Left ventricle myocardium inferior (tissue), 1 donor: ENCODE results near the gene REEP1. TPM values are rescaled to one million over a fixed set of nuclear protein-coding genes. Genes with fewer than 3 reads are reported as not detected.
A peak's percentile ranks its signal among the peaks of the same experiment; 100 is the strongest.

Experiments used
- DNase-seq: peaks from one replicate; pipeline ENCODE4 v3.0.0-alpha.2; 2020
- H3K27ac ChIP-seq: fragments of 200-600 bp; replicated peaks from 2 replicates; pipeline ENCODE4 v1.8.0; 2021
- H3K27me3 ChIP-seq: fragments of 200-600 bp; 2 replicates; pipeline ENCODE4 v1.8.0; 2021; ENCODE audit warnings: low read depth
- H3K36me3 ChIP-seq: fragments of 200-600 bp; 2 replicates; pipeline ENCODE4 v1.8.0; 2021
- H3K4me1 ChIP-seq: fragments of 200-600 bp; 2 replicates; pipeline ENCODE4 v1.8.0; 2021
- H3K4me3 ChIP-seq: fragments of 200-600 bp; 2 replicates; pipeline ENCODE4 v1.8.0; 2021; ENCODE audit warnings: mild to moderate bottlenecking, moderate library complexity
- H3K9me3 ChIP-seq: fragments of 200-600 bp; replicated peaks from 2 replicates; pipeline ENCODE4 v1.8.0; 2021
- intact Hi-C: fragments of 100-400 bp; cut with micrococcal nuclease; formaldehyde crosslinking; loops from one replicate; pipeline ENCODE4 v1.11.0; 2022
- total RNA-seq: library from RNA; stranded (reverse); fragmentation: NEBNext Ultra II Directional; extraction: Animal tissue kit (Norgen Biotek cat#: 25700); gene quantifications from one replicate; pipeline ENCODE4 v1.2.1, GENCODE V29; 2021
- TF ChIP-seq, protein P1 (sequence below): fragments of 200-600 bp; IDR thresholded peaks from 2 replicates; pipeline ENCODE4 v1.8.0; 2021; ENCODE audit warnings: antibody characterized with exemption, mild to moderate bottlenecking, borderline replicate concordance
- donor health status: DM: no; HTN: yes; CAD: no; lungs with severe emphysema.

The REEP1 gene
- total RNA-seq, 1 donor from 2014 or later = 30.2 TPM

DNA sequence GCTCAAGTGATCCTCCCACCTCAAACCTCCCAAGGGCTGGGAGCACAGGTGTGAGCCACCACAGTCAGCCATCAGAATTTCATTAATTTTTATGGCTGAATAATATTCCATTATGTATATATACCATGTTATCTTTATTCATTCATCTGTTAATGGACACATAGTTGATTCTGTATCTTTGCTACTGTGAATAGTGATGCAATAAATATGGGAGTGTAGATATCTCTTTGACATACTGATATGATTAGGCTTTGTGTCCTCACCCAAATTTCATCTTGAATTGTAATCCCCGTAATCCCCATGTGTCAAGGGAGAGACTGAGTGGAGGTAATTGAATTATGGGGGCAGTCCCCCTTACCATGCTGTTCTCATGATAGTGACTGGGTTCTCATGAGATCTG lies 38.2 kb upstream of the REEP1 start:
- Histone ChIP-seq H3K36me3 (no peaks in the 10 kb centered on the region), H3K27me3 (no peaks in the 10 kb centered on the region), H3K27ac (no peak overlapping the region), H3K9me3 (peaks cover 7% of the 10 kb centered on the region), H3K4me3 (no peak overlapping the region), H3K4me1 (no peaks in the 10 kb centered on the region)
- intact Hi-C loops = no loop called here
- TF ChIP-seq, protein P1, sequence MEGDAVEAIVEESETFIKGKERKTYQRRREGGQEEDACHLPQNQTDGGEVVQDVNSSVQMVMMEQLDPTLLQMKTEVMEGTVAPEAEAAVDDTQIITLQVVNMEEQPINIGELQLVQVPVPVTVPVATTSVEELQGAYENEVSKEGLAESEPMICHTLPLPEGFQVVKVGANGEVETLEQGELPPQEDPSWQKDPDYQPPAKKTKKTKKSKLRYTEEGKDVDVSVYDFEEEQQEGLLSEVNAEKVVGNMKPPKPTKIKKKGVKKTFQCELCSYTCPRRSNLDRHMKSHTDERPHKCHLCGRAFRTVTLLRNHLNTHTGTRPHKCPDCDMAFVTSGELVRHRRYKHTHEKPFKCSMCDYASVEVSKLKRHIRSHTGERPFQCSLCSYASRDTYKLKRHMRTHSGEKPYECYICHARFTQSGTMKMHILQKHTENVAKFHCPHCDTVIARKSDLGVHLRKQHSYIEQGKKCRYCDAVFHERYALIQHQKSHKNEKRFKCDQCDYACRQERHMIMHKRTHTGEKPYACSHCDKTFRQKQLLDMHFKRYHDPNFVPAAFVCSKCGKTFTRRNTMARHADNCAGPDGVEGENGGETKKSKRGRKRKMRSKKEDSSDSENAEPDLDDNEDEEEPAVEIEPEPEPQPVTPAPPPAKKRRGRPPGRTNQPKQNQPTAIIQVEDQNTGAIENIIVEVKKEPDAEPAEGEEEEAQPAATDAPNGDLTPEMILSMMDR = no peak
- DNase-seq = no peak

DNA sequence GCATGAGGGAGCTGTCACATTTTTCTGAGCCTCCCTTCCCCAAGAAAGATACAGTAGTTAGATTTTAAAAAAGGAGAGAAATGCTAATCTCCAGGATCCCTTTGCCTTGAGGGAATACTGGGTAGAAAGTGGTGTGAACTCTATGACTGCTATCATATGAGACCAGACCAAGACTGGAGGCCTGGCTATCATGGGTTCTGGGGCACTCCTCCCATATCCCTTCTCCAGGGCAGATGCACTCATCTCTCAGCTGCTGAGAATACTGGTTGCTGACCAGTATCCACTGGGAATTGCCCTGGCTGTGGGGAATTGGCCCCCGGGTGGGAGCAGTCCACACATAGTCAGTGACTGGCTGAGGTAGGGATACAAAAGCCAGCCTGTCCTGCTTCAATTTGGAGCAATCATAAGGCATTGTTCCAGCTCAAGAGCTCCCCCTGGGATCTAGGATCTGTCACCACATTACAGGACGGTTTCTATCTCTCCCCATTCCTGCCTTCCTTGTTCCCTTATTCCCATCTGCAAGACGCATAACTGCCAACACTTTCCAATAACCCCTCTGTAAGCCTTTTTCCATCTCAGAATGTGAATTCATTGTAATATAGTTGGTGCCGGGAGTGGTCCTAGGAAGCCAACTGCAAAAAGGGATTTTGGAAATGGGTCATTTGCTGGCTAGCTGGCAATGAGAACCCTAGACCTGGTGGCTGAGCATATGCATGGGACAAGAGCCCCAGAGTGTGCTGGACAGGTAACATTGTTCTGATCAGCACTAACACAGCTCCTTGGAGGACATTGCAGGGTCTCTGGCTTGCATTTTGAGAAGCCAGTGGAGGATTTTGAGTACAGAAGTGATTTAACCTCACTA lies 35.4 kb upstream of the REEP1 start:
- no peak for DNase-seq
- Histone ChIP-seq H3K36me3 (no peaks in the 10 kb centered on the region), H3K9me3 (peaks cover 12% of the 10 kb centered on the region), H3K4me1 (peaks cover 10% of the 10 kb centered on the region), H3K4me3 (no peak overlapping the region), H3K27ac (no peak overlapping the region), H3K27me3 (no peaks in the 10 kb centered on the region)
- intact Hi-C loops = loop anchor here (5.0 kb wide), 1 partner anchor 151 kb away; no protein-coding TSS in a partner anchor
- TF ChIP-seq, protein P1 = peak; percentile 70

GRCh38 chr2:86372133-86372532 lies 34.7 kb upstream of the REEP1 start:
- DNase-seq = no peak
- H3K4me1 ChIP-seq = peaks cover 17% of the 10 kb centered on the region
- intact Hi-C loops = loop anchor here (5.0 kb wide), 1 partner anchor 150 kb away; no protein-coding TSS in a partner anchor
- TF ChIP-seq, protein P1 = no peak
- peaks cover 8% of the 10 kb centered on the region for H3K9me3 ChIP-seq
- H3K36me3 ChIP-seq = no peaks in the 10 kb centered on the region
- no peak overlapping the region for H3K27ac ChIP-seq
- H3K4me3 ChIP-seq = no peak overlapping the region
- H3K27me3 ChIP-seq = no peaks in the 10 kb centered on the region

GRCh38 chr2:86371527-86371926 lies 34.1 kb upstream of the REEP1 start:
- no peak overlapping the region for H3K4me3 ChIP-seq
- no peak overlapping the region for H3K27ac ChIP-seq
- TF ChIP-seq, protein P1 = no peak
- H3K9me3 ChIP-seq = peaks cover 8% of the 10 kb centered on the region
- H3K27me3 ChIP-seq = no peaks in the 10 kb centered on the region
- H3K36me3 ChIP-seq = no peaks in the 10 kb centered on the region
- H3K4me1 ChIP-seq = peaks cover 19% of the 10 kb centered on the region
- intact Hi-C loops = loop anchor here (5.0 kb wide), 1 partner anchor 149 kb away; no protein-coding TSS in a partner anchor
- no peak for DNase-seq

DNA sequence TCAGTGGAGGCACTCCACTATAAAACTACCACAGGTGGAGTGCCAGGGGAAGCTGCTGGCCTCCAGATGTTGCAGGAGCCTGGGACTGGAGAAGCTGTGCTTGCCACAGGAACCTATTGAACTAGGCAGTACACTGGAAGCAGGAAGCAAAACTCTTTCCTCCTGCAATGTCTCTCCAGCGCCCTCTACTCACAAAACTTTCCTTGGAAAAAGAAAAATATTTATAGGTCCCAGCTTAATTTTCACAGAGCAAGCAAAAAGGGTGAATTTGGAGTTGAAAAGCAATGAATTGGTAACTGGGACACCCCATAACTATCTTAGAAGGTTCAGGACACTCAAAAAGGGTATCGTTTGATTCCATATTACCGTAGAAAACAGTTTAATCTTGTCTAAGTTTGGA lies 33.2 kb upstream of the REEP1 start:
- H3K4me1 ChIP-seq = peaks cover 19% of the 10 kb centered on the region
- intact Hi-C loops = loop anchor here (5.0 kb wide), 1 partner anchor 148 kb away; no protein-coding TSS in a partner anchor
- TF ChIP-seq, protein P1 = no peak
- DNase-seq = no peak
- no peak overlapping the region for H3K4me3 ChIP-seq
- no peak overlapping the region for H3K27ac ChIP-seq
- H3K27me3 ChIP-seq = no peaks in the 10 kb centered on the region
- peaks cover 8% of the 10 kb centered on the region for H3K9me3 ChIP-seq
- no peaks in the 10 kb centered on the region for H3K36me3 ChIP-seq
